ENCODE measurements around the gene ACAD8.
"Not testable (repeated sequence)": the region's sequence is repeated elsewhere in the genome, so short reads cannot be mapped to it uniquely, and the experiment has no call there.

ACAD8 gene

DNA sequence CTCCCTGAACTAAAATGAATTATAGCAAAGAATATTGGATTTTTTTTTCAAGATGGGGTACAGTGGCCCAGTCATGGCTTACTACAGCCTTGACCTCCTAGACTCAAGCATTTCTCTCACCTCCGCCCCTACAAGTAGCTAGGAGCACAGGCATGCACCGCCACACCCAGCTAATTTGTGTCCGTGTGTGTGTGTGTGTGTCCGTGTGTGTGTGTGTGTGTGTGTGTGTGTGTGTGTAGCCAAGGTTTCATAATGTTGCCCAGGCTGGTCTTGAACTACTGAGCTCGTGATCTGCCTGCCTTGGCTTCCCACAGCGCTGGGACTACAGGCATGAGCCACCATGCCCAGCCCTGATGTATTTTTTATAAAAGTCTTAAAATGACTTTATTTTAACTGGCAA is 12.8 kb upstream of the ACAD8 start:
- no peak for DNase-seq (ENCODE audit: low read depth)

DNA sequence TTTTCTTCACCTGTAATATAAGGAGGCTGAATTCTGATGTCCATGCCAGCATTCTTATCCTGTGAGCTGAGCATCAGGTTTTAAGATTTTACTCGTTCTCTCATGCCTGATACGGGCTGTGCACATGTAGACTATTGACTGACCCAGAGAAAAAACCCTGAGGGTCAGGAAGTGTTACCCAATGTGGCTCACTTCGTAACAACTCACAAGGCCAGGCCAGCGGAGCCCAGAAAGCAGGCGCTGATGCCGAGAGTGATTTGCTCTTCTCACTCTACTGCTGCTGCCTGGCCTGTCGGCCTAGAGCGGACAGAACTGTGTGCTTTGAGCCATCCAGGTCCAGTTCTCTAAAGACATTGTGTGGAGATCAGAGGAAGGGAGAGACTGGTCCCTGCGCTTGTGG is 11.0 kb upstream of the ACAD8 start:
- DNase-seq (ENCODE audit: low read depth): no peak

DNA sequence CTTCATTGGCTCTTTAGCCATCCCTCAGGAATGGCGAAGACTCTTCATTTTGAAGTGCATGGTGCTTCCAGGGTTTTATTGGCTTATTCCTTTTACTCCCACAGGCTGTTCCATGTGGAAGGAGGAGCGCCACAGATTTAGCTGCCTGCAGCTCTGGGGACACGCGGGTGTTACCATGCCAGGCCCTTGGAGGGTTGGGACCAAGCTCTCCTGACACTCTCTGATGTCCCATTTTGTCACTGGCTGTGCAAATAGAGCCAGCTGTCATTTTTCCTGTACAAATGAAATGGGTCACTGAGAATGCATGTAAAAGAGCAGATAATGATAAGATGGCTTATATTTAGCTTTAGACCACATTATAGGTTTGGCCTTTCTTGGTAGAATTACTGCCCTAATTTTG is 9.5 kb upstream of the ACAD8 start:
- DNase-seq (ENCODE audit: low read depth): no peak

DNA sequence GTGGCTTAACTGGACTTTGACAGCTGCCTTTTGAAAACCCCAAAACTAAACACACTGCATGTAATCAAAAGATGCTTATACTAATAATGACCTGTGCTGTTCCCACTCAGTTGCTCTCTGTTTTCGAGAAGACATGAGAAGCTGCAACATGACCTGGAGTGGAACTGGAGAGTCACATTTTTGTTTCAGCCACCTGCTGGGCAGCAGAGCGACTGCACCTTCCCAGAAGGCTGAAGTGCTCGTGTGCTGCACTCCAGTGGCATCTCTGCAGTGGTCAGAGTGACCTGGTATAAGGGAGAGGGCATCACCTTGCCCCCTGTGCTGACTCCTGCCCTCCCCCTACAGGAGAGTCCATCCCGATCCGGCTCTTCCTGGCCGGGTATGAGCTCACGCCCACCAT is 8.8 kb upstream of the ACAD8 start:
- DNase-seq (ENCODE audit: low read depth): no peak

DNA sequence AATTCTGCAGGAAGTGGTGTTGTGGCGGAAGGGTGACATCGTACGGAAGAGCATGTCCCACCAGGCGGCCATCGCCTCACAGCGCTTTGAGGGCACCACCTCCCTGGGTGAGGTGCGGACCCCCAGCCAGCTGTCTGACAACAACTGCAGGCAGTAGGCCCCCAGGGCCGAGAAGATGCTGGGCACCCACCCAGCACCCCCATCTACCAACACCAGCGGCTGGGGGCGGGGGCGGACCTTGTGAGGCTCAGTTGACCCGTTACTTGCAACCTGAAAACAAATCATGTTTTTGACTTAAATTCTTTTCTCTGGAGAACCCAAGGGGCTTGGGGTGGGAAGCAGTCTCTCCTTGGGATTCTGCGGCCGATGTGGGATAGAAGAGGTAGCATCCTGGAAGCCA is 7.9 kb upstream of the ACAD8 start:
- DNase-seq (ENCODE audit: low read depth): no peak

DNA sequence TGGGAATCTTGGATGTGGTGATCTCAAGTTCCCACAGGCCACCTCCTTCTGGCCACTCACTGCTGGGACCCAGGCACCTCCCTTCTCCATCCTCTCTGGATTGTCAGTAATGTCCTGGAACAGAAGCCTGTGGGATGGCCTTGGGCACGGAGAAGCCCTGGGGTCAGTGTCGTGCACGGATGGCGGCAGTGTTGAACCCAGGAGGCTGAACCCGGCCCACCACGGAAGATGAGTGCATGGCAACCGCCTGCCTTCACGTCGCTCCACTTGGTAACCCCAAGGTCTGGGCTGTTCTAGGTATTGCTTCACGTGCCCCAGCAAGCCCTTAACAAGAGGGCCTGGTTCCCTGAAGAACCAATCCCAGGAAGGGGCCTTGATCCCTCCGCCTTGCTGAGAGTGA is 7.3 kb upstream of the ACAD8 start:
- no peak for DNase-seq (ENCODE audit: low read depth)

DNA sequence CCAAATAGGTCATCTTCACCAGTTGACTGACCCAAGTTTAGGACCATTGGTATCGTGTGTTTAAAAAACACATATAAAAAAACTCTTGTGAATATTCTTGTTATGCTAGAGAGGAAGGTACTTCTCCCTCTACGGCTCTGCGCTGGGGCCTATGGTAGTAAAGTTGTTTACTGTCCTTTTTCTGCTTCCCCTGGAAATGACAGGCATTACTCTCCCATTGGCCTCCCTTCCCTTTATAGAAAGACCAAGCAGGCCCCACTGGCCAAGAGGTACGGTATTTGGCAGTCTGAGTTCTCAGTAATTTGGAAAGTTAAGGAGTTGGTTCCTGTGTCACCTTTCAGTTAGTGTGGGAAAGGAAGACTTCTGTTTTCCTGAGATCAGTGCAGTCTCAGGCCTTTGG is 6.7 kb upstream of the ACAD8 start:
- DNase-seq (ENCODE audit: low read depth): no peak

DNA sequence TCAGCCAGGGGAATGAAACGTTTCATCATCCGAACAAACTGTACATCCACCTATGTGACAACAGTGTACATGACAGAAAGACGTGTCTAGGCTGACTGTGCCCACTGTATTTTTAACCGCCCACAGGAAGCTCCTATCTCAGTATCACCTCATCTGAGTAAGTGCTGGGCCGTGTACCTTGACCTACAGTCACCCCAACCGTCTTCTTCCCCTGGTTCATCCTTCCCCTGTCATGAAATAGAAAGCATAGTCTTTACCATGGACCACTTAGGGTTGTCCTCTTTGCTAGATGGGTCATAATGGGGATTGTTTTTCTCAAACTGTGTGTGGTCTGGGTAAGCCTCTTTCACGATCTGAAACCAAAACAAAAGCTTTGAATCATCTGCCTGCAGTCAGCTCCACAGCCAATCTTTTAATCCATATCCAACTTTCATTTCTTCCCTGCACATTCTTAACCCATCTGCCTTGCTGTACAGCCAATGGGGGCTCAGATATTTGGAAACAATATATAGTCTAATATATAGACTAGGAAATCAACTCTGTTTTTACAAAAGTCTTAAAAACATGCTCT is 4.4 kb upstream of the ACAD8 start:
- no peak for DNase-seq (ENCODE audit: low read depth)

DNA sequence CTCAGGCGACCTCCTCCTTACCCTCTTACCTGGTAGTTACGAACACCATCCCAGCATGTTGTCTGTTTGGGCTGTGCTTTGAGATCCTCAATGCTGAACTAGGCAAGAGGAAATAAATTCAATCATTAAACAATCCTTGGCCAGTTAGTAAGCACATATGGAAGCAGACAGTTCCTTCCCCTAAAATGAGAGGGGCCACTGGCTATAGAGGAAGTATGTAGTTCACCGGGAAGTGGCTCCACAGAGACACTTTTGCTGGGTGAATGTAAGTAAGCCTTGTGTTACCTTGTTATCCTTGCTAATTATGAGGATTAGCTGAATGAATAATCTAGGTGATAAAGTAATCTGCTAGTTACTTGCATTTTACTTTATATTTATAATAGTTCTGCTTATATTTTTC is 3.1 kb upstream of the ACAD8 start:
- DNase-seq (ENCODE audit: low read depth): no peak

DNA sequence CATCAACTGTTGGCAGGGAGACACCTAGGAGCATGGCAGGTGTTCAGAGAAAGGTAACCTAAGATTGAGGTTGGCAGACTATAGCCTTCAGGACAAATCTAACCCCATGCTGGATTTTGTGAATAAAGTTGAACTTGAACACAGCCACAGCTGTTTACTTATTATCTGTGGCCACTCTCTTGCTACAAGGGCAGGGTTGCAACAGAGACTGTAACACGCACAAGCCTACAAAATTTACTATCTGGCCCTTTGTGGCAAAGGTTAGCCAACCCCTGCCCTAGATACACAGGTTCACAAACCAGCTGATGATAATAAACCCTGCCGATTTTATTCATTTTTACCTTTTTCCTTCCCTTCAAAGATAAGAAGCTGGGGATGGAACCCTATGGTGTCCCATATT is 2.7 kb upstream of the ACAD8 start:
- no peak for DNase-seq (ENCODE audit: low read depth)

DNA sequence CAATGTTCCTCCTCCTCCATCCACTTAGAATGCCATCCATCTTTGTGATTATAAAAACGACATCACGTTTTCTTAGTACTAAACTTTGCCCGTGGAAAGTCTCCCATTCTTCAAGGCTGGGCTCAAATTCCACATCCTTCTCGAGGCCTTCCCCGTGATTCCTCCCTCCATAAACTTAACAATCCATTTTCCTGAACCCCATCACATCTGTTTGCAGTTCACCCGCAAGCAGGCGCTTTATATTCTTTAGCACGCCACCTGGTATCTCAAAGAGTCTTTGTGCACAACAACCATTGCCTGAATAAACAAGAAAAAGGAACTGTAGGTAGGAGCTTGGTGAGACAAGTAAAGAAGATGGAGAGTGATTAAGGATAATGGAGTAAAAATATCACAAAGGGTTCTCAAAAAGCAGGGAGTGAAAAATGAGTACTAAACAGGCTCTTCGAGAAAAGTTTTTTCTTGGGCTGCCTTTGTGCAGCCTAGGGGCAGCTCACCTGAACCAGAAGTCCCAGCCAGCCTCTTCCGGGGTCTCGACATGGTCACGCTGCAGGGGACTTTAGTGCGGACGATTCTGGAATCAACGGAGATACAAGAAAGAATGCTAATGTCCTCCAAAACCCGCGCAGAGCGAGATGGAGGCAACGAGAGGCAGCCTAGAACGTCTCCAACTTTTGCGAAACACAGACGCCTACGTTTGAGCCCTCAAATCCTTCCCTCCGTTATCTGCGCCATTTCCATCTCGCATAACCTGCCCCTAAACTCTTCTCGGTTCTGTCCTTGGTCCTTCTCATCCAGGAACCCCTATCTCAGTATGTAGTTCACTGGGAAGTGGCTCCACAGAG is 801 bp upstream of the ACAD8 start:
- no peak for DNase-seq (ENCODE audit: low read depth)

DNA sequence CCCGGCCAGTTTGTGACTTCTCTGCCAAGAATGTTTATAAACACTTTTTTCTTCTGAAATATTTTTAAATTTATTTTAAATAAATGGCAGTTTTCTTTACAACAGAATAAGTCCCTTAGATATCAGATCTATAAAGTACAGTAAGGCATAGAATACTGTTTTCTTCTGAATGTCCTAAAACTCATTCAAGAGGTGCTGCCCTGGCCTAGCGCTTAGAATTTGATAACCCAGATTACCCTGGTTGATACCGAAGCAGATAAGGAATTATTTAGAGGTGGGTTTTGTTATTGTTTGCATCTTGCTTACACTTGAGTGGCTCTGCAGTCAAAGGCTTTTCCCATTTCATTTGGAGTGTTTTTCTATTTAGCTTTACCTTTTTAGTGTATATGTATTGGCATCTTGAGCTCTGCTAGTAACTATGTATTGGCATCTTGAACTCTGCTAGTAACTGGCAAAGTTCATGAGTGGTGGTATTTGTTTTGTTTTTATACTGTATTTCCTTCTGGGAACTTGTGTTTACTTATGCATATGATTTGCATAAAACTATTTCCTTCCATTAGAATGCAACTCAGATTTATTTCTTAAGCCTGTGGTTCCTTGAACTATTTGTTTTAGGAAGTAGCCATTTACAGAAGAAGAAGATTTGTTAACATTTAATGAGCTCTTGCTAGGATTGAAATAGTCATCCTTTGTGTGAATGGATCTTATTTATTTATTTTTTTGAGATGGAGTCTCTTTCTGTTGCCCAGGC is 1.2 kb downstream of the ACAD8 start:
- no peak for DNase-seq (ENCODE audit: low read depth)

DNA sequence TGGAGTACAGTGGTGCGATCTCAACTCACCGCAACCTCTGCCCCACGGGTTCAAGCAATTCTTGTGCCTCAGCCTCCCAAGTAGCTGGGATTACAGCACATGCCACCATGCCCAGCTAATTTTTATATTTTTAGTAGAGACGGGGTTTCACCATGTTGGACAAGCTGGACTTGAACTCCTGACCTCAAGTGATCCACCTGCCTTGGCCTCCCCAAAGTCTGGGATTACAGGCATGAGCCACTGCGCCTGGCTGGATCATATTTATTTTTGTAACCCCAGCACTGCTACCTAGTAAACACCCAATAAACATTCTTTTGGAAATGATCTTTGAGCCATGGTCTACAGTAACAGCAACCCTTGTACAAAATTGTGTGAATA is 1.8 kb downstream of the ACAD8 start:
- DNase-seq (ENCODE audit: low read depth): not testable (repeated sequence)

DNA sequence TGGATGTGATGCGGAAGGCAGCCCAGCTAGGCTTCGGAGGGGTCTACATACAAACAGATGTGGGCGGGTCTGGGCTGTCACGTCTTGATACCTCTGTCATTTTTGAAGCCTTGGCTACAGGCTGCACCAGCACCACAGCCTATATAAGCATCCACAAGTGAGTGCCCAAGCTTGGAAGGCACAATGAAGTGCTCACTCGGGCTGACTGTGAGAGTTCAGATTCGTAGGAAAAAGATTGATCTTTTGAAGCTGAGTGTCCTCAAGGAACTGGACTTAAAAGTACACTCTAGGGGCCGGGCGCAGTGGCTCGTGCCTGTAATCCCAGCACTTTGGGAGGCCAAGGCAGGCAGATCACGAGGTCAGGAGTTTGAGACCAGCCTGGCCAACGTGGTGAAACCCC is 3.7 kb downstream of the ACAD8 start:
- no peak for DNase-seq (ENCODE audit: low read depth)

DNA sequence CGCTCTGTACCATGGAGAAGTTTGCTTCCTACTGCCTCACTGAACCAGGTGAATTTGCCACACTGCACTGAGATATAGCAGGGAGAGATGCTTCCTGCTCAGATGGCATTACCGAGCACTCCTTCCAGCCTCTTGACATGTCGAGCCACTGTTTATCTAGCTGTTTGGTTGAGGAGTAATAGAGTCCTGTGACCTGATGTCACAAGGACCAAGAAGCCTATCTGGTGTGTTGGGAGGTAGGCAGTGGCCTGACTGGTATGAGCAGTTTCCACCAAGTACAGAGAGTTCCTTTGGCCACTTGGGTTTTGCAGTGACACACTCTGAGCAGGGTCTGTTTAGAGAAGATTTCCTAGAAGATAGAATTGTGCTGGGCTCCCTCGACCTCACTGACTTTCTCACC is 5.2 kb downstream of the ACAD8 start:
- DNase-seq (ENCODE audit: low read depth): no peak

DNA sequence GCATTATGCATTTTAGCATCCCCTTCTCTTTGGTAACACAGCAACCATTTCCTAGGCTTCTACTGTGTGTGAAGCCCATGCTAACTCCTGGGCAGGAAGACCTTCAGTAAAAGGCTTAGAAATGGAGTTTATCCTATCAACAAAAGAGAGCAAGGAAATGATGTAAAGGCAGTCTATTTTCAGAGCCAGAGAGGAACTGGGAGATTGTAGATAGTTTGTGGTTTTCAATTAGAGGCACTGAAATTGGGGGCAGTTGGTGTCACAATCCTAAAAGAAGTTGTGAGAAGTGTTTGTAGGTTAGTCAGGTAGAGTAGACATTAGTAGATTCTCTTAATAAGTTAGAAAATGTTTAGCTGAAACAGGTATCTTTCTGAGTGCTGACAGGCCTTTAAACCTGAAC is 7.1 kb downstream of the ACAD8 start:
- DNase-seq (ENCODE audit: low read depth): no peak

DNA sequence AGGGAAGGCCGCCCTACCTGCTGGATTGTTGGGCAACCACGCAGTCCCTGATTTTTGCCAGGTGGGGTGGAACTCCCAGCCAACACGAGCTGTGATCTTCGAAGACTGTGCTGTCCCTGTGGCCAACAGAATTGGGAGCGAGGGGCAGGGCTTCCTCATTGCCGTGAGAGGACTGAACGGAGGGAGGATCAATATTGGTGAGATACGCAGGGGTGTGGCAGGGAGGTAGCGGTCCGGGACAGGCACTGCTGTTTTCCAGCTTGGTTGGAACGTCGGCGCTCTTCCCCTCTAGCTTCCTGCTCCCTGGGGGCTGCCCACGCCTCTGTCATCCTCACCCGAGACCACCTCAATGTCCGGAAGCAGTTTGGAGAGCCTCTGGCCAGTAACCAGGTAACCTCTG is 7.6 kb downstream of the ACAD8 start:
- no peak for DNase-seq (ENCODE audit: low read depth)

DNA sequence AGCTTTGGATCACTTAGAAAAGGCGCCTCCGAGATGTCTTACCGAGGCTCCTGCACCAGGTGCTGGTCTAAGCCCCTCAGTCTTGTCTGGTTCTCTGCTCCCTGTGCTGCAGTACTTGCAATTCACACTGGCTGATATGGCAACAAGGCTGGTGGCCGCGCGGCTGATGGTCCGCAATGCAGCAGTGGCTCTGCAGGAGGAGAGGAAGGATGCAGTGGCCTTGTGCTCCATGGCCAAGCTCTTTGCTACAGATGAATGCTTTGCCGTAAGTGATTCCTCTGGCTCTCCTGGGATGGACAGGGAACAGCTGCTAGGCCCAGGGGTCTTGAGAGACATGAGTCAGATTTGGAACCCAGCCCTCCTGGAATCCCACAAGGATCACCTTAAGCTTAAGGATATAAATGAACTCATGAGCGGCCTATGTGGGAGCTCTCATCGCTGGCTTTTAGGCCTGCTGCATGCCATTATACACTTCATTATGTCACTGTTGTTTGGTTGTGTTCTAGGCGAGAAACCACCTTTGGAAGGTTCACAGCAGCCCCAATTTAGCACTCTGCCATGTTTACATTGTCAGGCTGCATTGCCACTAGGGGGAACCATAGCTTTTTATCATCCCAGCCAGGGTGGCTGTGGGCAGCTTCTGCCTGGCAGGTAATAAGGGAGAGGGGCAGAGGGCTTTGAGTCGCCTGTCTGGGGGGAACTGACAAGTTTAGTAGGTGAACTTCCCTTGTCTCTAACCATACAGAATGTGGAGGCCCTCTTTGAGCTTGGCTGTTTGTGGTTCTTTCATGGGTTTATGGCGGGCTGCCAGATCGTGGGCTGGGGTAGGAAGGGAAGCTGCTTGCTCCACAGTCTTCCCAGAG is 8.5 kb downstream of the ACAD8 start:
- no peak for DNase-seq (ENCODE audit: low read depth)

DNA sequence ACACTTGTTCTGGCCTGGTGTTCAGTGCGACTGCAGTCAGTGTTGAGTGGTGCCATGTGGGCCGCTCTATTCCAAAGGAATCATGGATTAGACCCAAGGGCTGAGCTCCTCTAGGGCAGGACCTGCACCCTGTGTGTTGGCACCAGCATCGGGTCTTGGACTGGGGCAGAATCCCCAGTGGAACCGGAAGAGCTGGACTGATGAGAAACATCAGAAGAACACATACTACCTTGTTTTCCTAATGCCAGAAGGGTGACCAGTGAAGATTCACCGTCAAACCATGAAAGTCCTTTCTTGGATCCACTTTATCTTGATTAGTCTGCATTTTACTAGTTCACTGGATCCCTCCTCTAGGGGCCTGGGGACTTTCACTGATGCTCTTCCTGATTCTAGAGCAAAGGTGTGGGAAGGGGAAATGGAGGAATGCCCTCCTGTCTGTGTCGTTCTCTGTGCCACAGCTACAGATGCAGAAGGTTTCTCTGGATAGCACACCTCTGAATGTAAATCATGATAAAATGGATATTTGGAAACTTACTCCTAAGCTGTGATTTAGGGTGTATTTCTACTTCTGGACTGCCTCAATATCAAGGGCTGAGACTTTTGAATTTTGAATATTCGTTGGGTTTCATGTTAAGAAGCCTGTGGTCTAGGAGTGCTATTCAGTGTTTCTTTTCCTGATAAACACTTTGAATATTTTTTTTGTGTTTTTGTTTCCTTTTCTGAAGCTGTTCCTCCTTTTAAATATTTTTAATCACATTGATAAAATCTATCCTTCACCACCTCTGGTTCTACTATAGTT is 11.8 kb downstream of the ACAD8 start:
- DNase-seq (ENCODE audit: low read depth): no peak

DNA sequence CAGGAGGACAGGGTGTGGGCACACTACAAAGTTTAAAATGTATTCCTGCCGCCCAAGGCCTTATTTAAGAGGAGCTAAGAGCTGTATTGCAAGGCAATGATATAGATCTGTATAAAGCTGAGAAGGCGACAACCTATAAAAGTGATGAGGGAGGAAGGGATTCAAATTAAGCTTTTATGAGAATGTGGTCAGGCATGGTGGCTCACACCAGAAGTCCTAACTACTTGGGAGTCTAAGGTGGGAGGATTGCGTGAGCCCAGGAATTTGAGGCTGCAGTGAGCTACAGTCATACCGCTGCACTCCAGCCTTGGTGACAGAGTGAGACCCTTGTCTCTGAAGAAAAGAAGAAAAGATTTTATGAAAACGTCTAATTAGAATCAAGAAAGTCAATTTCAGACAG is 13.1 kb downstream of the ACAD8 start:
- DNase-seq (ENCODE audit: low read depth): no peak

DNA sequence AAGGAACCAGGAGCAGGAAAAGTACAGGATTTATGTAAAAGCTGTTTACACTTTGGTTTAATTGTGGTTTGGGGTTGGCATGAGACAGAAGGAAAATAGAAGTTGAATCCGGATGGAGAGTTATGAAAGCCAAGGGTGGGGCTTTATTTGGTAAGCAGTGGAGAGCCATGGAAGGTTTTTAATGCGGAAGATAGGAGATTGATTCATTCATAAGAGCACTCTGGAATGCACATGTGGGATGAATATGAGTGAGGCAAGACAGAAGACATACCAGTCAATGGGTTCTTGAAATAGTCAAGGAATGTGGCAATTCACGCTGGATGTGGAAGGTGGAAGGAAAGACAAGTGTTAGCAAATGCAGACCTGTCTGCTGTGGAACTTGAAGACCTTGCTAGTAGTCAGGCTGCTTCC is 13.5 kb downstream of the ACAD8 start:
- DNase-seq (ENCODE audit: low read depth): no peak

DNA sequence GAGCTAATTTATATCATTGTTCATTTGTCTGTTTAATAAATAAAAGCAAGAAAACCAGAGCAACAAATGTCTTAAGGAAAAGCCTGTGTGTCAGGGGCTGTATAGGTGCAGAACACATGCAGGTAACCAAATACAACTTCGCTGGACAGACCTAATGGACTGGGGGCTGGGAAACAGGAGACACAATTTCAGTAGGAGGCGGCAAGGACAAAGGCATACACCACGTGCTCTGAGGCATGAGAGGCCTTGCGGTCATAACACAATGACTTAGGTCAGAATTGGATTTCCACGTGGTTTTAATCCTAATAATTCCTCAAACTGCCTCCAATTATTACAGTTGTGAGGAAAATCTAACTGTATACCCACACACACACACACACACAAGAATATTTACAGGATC is 14.1 kb downstream of the ACAD8 start:
- DNase-seq (ENCODE audit: low read depth): no peak
